NCI-H446 (cell line): Measurements from ENCODE around the gene DLGAP1.
"Not testable (repeated sequence)": the region's sequence is repeated elsewhere in the genome, so short reads cannot be mapped to it uniquely, and the experiment has no call there.

Experiments
- DNase-seq, 2 experiments: peaks; one replicate each; lab custom pipeline; 2025; lab: John Stamatoyannopoulos, UW

The DLGAP1 gene

DNA sequence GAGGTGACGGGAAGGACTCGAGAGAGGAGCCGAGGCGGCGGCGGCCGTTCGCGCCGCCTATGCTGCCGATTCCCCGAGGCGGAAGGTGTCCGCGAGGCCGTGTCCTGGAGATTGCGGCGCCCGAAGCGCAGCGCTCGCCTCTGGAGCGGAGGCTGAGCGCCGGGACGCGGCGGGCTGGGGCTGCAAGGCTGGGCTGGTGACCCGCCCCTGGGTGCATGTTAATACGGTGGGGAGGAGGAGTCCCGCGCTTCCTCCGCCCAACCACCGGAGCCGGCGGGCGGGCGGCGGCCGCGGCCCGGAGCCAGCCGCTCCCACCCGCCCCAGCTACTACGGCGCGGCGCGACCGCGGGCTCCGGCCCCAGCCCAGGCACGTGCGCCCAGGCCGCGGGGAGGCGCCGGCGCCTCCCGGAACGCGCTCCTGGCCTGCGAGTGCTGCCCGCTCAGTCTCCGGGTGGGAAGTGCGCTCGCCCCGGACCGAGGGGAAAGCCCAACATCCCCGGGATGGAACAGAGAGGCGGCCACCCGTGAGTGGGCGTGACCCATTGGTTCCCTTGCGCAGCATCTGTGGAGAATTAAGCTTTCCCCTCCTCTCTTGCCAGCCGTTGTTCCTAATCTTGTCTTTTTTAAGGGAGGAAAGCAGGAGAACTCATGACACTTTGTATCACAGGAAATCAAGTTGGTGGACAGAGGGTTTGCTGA is at the start of gene DLGAP1:
Gene DLGAP1, minus strand, starts transcription at position 195 of the 699 bp plus-strand sequence.
- peak; percentile 67 to 90 for DNase-seq

GRCh38 chr18:4494703-4495284 is 39.7 kb upstream of the DLGAP1 start:
- not testable (repeated sequence) for DNase-seq

DNA sequence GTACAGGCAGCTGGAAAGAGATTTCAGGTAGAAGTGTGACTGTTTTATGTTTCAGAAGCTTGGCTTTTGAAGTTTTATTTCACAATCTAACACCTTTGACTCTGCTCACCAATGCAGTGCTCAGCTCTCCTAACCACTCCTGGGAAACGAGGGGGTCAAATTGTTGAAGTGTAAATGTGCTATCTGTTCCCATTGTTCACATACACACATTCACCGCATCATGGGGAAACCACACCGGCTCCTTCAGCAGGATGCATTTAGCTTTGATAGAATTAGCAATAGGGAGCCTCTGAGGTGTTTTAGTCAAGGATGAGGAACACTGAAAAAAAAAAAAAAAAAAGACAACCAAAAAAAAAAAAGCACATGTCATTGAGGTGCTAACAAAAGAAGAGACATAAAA is 13.4 kb upstream of the DLGAP1 start:
- DNase-seq: no peak

DNA sequence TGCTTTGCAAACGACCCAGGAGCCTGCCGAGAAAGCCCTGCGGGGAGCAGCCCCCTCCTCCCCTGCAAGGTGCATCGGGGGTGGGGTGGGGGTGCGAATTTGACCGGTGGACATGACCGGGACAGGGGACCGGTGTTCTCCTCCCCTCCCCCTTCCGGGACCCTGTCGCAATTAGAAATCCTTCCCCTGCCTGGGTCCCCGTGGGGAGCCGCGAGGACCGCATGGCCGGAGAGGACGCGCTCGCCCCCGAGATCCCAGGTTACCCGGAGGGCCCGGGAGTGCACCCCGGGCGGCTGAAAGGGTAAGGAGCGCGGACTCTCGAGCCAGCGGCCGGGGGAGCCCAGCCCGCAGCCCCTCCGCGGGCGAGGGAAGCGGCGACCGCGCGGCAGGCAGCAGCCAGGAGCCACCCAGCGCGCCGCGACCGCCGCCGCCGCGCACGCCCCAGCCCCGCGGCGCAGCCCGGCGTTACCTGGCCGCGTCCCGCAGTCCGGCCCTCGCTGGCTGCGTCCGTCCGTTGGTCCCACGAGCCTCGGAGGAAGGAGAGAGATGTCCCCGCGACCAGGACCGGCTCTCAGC is 482 bp downstream of the DLGAP1 start:
- peak in 1 of 2 experiments; percentile 28 for DNase-seq

DNA sequence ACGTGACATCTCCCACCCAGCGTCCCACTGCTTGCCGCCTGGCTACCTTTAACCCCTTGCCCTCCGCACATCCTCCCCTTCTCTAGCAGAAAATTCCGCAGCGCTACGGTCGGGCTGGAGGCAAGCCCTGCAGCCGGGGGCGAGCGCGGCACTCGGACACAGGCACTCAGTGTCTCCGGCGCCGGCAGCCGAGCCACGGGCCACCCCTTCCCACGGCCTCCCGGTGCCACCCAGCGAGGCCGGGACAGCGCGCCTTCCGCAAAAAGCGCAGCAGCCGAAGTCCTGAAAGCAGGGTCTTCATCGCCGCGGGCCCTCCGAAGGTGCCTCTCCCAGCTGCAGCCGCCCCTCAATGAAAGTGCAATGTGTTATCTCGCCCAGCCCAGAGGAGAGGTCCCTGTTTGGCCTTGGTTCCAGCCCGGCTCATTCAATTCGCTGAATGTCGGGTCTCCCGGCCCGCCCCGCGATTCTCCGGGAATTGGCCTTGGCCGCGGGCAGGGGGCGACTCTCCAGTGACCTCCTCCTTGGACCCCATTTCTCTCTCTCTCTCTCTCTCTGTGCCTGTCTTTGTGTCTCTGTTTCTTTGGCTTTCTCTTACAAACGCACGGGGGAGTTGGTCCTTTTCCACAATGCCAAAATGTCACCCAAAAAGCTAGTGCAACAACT is 1.1 kb downstream of the DLGAP1 start:
- DNase-seq: peak in 1 of 2 experiments; percentile 41

DNA sequence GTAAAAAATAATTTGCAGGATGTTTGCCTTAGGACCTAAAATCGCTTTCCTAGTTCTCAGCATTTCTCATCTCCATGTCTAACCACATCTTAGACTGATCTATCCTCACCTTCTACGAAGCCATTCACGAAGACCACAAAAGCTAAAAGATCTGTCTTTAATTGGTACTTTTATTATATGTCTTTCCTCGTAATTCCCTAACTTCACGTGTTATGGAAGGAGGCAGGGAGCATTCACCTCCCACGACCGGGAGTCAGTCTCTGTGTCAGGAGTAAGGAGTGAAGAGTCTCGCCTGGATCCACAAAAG is 1.6 kb downstream of the DLGAP1 start:
- DNase-seq: no peak

- peak in 1 of 2 experiments; percentile 61 for DNase-seq
These were observed 4.9 kb downstream of the DLGAP1 start for GRCh38 chr18:4450065-4450658.

DNA sequence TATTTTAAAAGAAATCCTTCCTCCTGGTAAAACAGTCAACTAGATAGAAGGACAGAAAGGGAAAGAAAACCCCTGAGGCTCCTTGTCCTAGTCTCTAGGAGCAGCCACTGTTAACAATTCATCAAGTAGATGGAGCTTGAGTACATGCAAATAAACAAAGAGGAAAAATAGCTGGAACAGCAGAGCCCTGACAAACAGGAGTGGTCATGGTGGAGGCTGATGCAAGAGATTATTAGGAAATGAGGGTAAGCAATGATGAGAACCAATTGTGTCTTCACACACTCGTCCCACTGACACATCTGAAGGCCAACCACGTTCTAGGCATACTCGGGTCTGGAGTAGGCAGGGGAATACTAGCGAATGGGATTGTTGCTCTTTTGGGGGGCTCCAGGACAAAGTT is 9.2 kb downstream of the DLGAP1 start:
- DNase-seq: no peak

DNA sequence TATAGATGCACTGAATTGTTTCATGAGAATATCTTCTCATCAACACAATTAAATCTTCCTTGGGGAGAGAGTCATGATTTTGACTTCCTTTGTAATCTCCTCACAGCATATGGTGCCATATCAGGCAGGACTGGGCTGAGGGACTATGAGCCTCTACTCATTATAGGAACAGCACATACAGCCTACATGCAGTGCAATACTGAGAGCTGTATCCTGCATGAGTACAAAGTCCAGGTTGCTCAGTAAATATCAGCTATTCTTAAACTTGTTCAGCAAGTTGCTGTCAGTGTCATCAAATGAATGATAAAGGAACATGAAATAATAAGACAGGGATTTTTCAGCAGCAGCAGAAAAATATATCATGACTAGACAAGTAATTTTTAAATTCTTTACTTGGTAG is 10.8 kb downstream of the DLGAP1 start:
- DNase-seq: no peak

- no peak for DNase-seq
These were observed 14.0 kb downstream of the DLGAP1 start for GRCh38 chr18:4441098-4441497.

- no peak for DNase-seq
These were observed 16.2 kb downstream of the DLGAP1 start for GRCh38 chr18:4438938-4439337.

GRCh38 chr18:4433717-4434116 is 21.4 kb downstream of the DLGAP1 start:
- no peak for DNase-seq

- DNase-seq: no peak
These were observed 24.3 kb downstream of the DLGAP1 start for GRCh38 chr18:4430836-4431235.

DNA sequence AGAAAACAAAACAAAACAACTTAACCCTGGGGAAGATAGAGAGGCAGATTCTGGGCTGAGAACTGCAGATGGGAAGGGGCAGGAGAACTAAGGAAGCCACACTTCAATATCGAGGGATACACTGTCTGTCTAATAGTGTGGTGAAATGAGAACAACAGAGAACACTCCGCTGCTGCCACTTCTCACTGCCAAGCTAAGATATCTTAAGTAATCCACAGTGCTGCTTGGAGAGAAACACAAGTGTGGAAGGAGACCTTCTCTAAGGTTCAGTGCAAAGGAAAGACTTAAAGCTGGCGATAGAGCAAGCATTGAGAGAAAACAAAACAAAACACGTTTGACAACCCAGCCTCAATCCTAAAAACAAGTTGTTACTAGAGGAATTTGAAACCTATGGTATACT is 37.4 kb downstream of the DLGAP1 start:
- no peak for DNase-seq

GRCh38 chr18:4416976-4417375 is 38.1 kb downstream of the DLGAP1 start:
- DNase-seq: no peak

GRCh38 chr18:4412286-4412685 is 42.8 kb downstream of the DLGAP1 start:
- DNase-seq: no peak

GRCh38 chr18:4406856-4407255 is 48.3 kb downstream of the DLGAP1 start:
- no peak for DNase-seq

DNA sequence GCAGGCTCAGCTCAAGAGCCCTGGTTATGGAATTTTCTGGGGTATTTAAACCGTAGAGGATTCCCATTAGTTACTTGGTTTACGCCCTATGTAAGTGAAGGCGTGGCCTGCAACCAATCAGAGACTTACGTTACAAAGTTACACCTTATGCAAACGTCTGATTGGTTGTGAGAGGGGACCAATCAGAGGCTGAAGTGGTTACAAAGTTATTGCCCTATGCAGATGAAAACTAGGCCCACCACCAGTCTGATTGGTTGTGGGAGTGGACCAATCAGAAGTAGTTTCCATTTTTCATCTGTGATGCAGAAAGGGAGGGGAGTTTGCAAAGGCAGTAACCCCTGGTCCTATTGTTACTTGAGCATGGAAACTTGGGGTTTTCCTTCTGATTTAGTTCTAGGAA is 49.1 kb downstream of the DLGAP1 start:
- no peak for DNase-seq

DNA sequence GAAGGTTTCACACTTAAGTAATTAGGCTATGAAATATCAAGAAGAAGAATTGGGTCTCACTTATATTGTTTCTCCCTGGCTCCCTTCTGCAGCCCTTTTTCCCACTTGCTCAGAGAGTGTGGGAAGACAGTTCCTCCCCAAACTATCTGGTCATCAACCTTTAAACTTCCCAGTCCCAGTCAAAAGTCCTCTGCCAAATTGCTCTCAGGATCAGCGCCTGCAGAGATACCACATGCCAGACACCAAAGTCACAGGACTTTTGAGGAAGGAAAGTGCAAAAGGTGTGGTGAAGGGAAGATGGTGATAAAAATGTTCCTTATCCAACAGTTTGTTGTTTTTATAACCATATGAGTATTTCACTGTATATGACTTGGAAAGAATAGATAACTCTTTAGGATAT is 51.3 kb downstream of the DLGAP1 start:
- no peak for DNase-seq

DNA sequence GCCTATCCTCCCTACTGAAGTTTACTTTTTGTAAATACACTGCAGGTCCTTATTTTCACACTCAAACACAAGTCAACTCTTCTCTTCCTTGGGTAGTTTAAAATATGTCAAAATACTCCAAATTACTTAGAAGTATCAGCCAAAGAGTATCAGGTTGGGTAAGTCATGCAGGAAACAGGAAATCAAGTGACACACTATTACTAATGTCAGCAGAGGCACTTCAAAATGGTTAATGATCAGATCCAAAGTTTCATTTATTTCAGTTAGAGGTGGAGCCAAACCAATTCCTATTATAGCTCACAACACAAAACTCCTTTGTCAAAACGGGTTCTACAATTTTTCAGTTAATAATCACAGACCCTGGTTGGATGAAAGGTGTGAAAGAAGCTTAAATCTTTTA is 54.2 kb downstream of the DLGAP1 start:
- DNase-seq: no peak

- DNase-seq: no peak
These were observed 55.2 kb downstream of the DLGAP1 start for GRCh38 chr18:4399929-4400328.

DNA sequence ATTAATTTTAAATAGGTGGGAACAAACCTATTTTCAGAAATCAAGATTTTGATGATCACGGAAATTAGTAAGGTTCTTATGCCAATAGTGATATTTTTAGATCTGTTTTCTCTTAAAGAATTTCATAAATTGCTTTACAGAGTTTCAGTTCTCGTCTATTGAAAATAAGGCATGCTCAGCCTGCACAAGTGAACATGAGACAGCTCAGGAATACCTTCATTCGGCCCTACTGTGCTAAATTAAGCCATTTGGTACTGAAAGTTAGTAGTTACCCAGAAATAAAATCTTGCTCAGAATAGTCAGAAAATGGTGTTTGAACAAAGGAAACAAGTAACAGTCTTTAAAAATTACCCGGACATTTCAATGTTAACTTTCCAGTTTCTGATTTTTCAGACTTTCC is 60.4 kb downstream of the DLGAP1 start:
- DNase-seq: no peak

GRCh38 chr18:4391859-4392258 is 63.2 kb downstream of the DLGAP1 start:
- DNase-seq: no peak
